Measurements from ENCODE around the gene RSAD2. TPM values are rescaled to one million over a fixed set of nuclear protein-coding genes. Genes with fewer than 3 reads are reported as not detected.

RSAD2 gene
- polyA plus RNA-seq, 1 donor (not counting 4 experiments of a cell fraction or from before 2014, with no cell fraction given): 1.7 TPM

GRCh38 chr2:6841537-6842287 lies 35.9 kb upstream of the RSAD2 start:
- TF ChIP-seq EZH2 (IDR thresholded peaks at IDR 0.05; ENCODE audit: low read length): no peak
- no peak for TF ChIP-seq CTCF (optimal IDR thresholded peaks at IDR 0.05 in 1 of 3, IDR thresholded peaks at IDR 0.05 in 1 of 3, conservative IDR thresholded peaks at IDR 0.05 in 1 of 3; ENCODE audit: extremely low read depth in 1 of 3, insufficient read depth in 2 of 3, low read length in 3 of 3)
- H4K20me1 ChIP-seq (ENCODE audit: control insufficient read depth, extremely low read depth, insufficient read depth, low read length): no peaks in the 10 kb centered on the region
- no peaks in the 10 kb centered on the region for H3K9me1 ChIP-seq (ENCODE audit: control insufficient read depth, extremely low read depth, insufficient read depth, low read length)
- dilution Hi-C loops (cut with MboI; ENCODE audit: extremely low pct_ligation_motif_present, low sequenced_read_pairs): no loop called here
- H3K27me3 ChIP-seq (ENCODE audit: control insufficient read depth, extremely low read depth, insufficient read depth, low read length): no peaks in the 10 kb centered on the region
- H3K9ac ChIP-seq (ENCODE audit: control insufficient read depth, extremely low read depth, insufficient read depth, low read length): no peak overlapping the region
- no peaks in the 10 kb centered on the region for H3K36me3 ChIP-seq (ENCODE audit: control insufficient read depth in 2 of 2, extremely low read depth in 1 of 2, insufficient read depth in 2 of 2, low read length in 2 of 2)
- no peaks in the 10 kb centered on the region for H3K4me1 ChIP-seq (ENCODE audit: control insufficient read depth, extremely low read depth, insufficient read depth, low read length)
- FAIRE-seq (no peak), DNase-seq (ENCODE audit: low read depth, low spot score) (no peak)
- no peak overlapping the region for H3K27ac ChIP-seq (ENCODE audit: control insufficient read depth, insufficient read depth, low read length)
- peaks cover 5% of the 10 kb centered on the region for H3K9me3 ChIP-seq (ENCODE audit: control insufficient read depth, low read depth, low read length)
- H3K4me2 ChIP-seq (ENCODE audit: control insufficient read depth, extremely low read depth, insufficient read depth, low read depth, low read length): no peak overlapping the region
- no peaks in the 10 kb centered on the region for H3K79me2 ChIP-seq (ENCODE audit: control insufficient read depth, insufficient read depth, low read length)
- no peak overlapping the region for H2AFZ ChIP-seq (ENCODE audit: control insufficient read depth, low read length)
- no peak overlapping the region for H3K4me3 ChIP-seq (ENCODE audit: control insufficient read depth in 2 of 3, extremely low read depth in 1 of 3, insufficient read depth in 2 of 3, low read depth in 1 of 3, low read length in 3 of 3)

GRCh38 chr2:6845312-6845711 lies 32.3 kb upstream of the RSAD2 start:
- DNase-seq (ENCODE audit: low read depth, low spot score) (no peak), FAIRE-seq (no peak)
- Histone ChIP-seq H2AFZ (ENCODE audit: control insufficient read depth, low read length) (no peak overlapping the region), H3K9ac (ENCODE audit: control insufficient read depth, extremely low read depth, insufficient read depth, low read length) (no peak overlapping the region), H3K4me2 (ENCODE audit: control insufficient read depth, extremely low read depth, insufficient read depth, low read depth, low read length) (no peak overlapping the region), H3K9me1 (ENCODE audit: control insufficient read depth, extremely low read depth, insufficient read depth, low read length) (no peaks in the 10 kb centered on the region), H3K36me3 (ENCODE audit: control insufficient read depth in 2 of 2, extremely low read depth in 1 of 2, insufficient read depth in 2 of 2, low read length in 2 of 2) (no peaks in the 10 kb centered on the region), H4K20me1 (ENCODE audit: control insufficient read depth, extremely low read depth, insufficient read depth, low read length) (no peaks in the 10 kb centered on the region), H3K27ac (ENCODE audit: control insufficient read depth, insufficient read depth, low read length) (no peak overlapping the region), H3K27me3 (ENCODE audit: control insufficient read depth, extremely low read depth, insufficient read depth, low read length) (no peaks in the 10 kb centered on the region), H3K4me1 (ENCODE audit: control insufficient read depth, extremely low read depth, insufficient read depth, low read length) (no peaks in the 10 kb centered on the region), H3K4me3 (ENCODE audit: control insufficient read depth in 2 of 3, extremely low read depth in 1 of 3, insufficient read depth in 2 of 3, low read depth in 1 of 3, low read length in 3 of 3) (no peak overlapping the region), H3K9me3 (ENCODE audit: control insufficient read depth, low read depth, low read length) (peaks cover 5% of the 10 kb centered on the region), H3K79me2 (ENCODE audit: control insufficient read depth, insufficient read depth, low read length) (no peaks in the 10 kb centered on the region)
- dilution Hi-C loops (cut with MboI; ENCODE audit: extremely low pct_ligation_motif_present, low sequenced_read_pairs): no loop called here
- TF ChIP-seq EZH2 (IDR thresholded peaks at IDR 0.05; ENCODE audit: low read length): no peak
- no peak for TF ChIP-seq CTCF (optimal IDR thresholded peaks at IDR 0.05 in 1 of 3, IDR thresholded peaks at IDR 0.05 in 1 of 3, conservative IDR thresholded peaks at IDR 0.05 in 1 of 3; ENCODE audit: extremely low read depth in 1 of 3, insufficient read depth in 2 of 3, low read length in 3 of 3)

All from keratinocyte (primary cell).